B cell (primary cell): Measurements from ENCODE around the gene MIDN. TPM values are rescaled to one million over a fixed set of nuclear protein-coding genes. Genes with fewer than 3 reads are reported as not detected.

ENCODE experiments used
- ATAC-seq: fragments of 200-7000 bp; cut with Tn5 transposase; one replicate; pipeline ENCODE4 v1.10.0; 2021; ENCODE audit warnings: low read depth, mild to moderate bottlenecking, moderate number of reproducible peaks, moderate library complexity
- CTCF ChIA-PET: fragments of 350-600 bp; sonication (Branson Sonifier 250); formaldehyde crosslinking; loops from one replicate; lab custom pipeline; 2021; ENCODE audit warnings: antibody characterized with exemption, inconsistent platforms; lab: Charles Lee
- POLR2A ChIA-PET: fragments of 350-600 bp; sonication (Branson Sonifier 250); formaldehyde crosslinking; loops from one replicate; lab custom pipeline; 2021; ENCODE audit warnings: antibody characterized with exemption; lab: Charles Lee
- DNase-seq: peaks from one replicate; pipeline ENCODE4 v3.0.0; 2013
- H2AFZ ChIP-seq: 2 replicates; pipeline ENCODE4 v1.6.1; 2012; ENCODE audit warnings: mild to moderate bottlenecking, low read depth, low read length; ENCODE audit not compliant: insufficient read depth, poor library complexity, severe bottlenecking
- H3K27ac ChIP-seq, 2 donors: 1 replicate in 1 of 2; 2 replicates in 1 of 2; pipeline ENCODE4 v1.5.1; 2012 to 2013; ENCODE audit warnings: low read length in 2 of 2, mild to moderate bottlenecking in 2 of 2, moderate library complexity in 1 of 2
- H3K27me3 ChIP-seq, 4 experiments: fragments of 200-600 bp in 1 of 4; sonication (generic) in 1 of 4; replicated peaks in 1 of 4; 1 replicate in 2 of 4; 2 replicates in 2 of 4; pipeline versions ENCODE4 v1.6.1 to v1.7.0; 2013 to 2016; ENCODE audit warnings: low read length in 3 of 4, mild to moderate bottlenecking in 2 of 4, mixed read lengths in 1 of 4, moderate library complexity in 1 of 4; ENCODE audit not compliant: insufficient read depth in 4 of 4, control insufficient read depth in 3 of 4; ENCODE audit errors: control extremely low read depth in 1 of 4
- H3K36me3 ChIP-seq, 2 experiments: replicated peaks in 1 of 2; 1 replicate in 1 of 2; 2 replicates in 1 of 2; pipeline versions ENCODE4 v1.6.1 to v1.7.1; 2013; ENCODE audit warnings: low read length in 1 of 2; ENCODE audit not compliant: insufficient read depth in 2 of 2, control insufficient read depth in 1 of 2; ENCODE audit errors: control extremely low read depth in 1 of 2, extremely low read depth in 1 of 2
- H3K4me1 ChIP-seq, 2 donors: fragments of 200-600 bp in 1 of 2; sonication (generic) in 1 of 2; 1 replicate in 1 of 2; 2 replicates in 1 of 2; pipeline versions ENCODE4 v1.5.1 to v1.6.1; 2013 to 2017; ENCODE audit warnings: low read length in 2 of 2; ENCODE audit not compliant: control insufficient read depth in 2 of 2, insufficient read depth in 2 of 2
- H3K4me2 ChIP-seq: replicated peaks from 2 replicates; pipeline ENCODE3; 2012; ENCODE audit warnings: mild to moderate bottlenecking, low read depth, low read length; ENCODE audit not compliant: poor library complexity, severe bottlenecking
- H3K4me3 ChIP-seq, 5 experiments: fragments of 200-600 bp in 1 of 5; sonication (generic) in 1 of 5; 1 replicate in 3 of 5; 2 replicates in 2 of 5; pipeline versions ENCODE4 v1.5.1 to v1.7.0; 2011 to 2016; ENCODE audit warnings: low read length in 4 of 5, mild to moderate bottlenecking in 4 of 5, low read depth in 2 of 5, control low read depth in 1 of 5, moderate library complexity in 1 of 5; ENCODE audit not compliant: insufficient read depth in 1 of 5; ENCODE audit errors: control extremely low read depth in 1 of 5, extremely low read depth in 1 of 5
- H3K79me2 ChIP-seq: fragments of 200-600 bp; sonication (generic); one replicate; pipeline ENCODE4 v1.6.0; 2016; ENCODE audit warnings: low read length; ENCODE audit not compliant: control insufficient read depth, insufficient read depth
- H3K9ac ChIP-seq: fragments of 200-600 bp; sonication (generic); 2 replicates; pipeline ENCODE4 v1.6.1; 2017; ENCODE audit warnings: mild to moderate bottlenecking, low read length, moderate library complexity
- H3K9me3 ChIP-seq, 3 donors: one replicate each; pipeline versions ENCODE4 v1.6.1 to v1.7.1; 2013; ENCODE audit warnings: low read length in 2 of 3; ENCODE audit not compliant: control insufficient read depth in 2 of 3, insufficient read depth in 1 of 3; ENCODE audit errors: control extremely low read depth in 1 of 3
- H4K20me1 ChIP-seq: 2 replicates; pipeline ENCODE4 v1.6.0; 2012; ENCODE audit warnings: mild to moderate bottlenecking, low read length; ENCODE audit not compliant: insufficient read depth, control insufficient read depth, poor library complexity, severe bottlenecking
- H3K27ac Mint-ChIP-seq: one replicate; pipeline ENCODE4 v1.8.0; 2021; ENCODE audit warnings: mixed read lengths
- H3K27me3 Mint-ChIP-seq: one replicate; pipeline ENCODE4 v1.8.0; 2021; ENCODE audit warnings: mixed read lengths
- H3K4me1 Mint-ChIP-seq: one replicate; pipeline ENCODE4 v1.8.0; 2021; ENCODE audit warnings: mixed read lengths
- H3K4me3 Mint-ChIP-seq: one replicate; pipeline ENCODE4 v1.8.0; 2021; ENCODE audit warnings: mixed read lengths
- H3K9me3 Mint-ChIP-seq: one replicate; pipeline ENCODE4 v1.8.0; 2022; ENCODE audit warnings: mixed read lengths; ENCODE audit not compliant: insufficient read depth
- CTCF ChIP-seq: fragments of 200-600 bp; IDR thresholded peaks from one replicate; pipeline ENCODE4 v1.8.0; 2022; ENCODE audit warnings: antibody characterized with exemption, mild to moderate bottlenecking
- EZH2 ChIP-seq: IDR thresholded peaks from 2 replicates; pipeline ENCODE4 v1.6.1; 2012; ENCODE audit warnings: borderline replicate concordance, low read depth, mild to moderate bottlenecking, moderate library complexity, low read length; ENCODE audit not compliant: insufficient read depth, poor library complexity, severe bottlenecking
- WGBS: methylation state at CpG from one replicate; pipeline ENCODE4 v1.1.5; 2013; ENCODE audit warnings: missing lambda C conversion rate; ENCODE audit not compliant: insufficient coverage; 5-methylcytosine and 5-hydroxymethylcytosine counted together
- intact Hi-C: fragments of 100-400 bp; cut with micrococcal nuclease; formaldehyde crosslinking; loops from one replicate; pipeline ENCODE4 v1.10.0; 2022
- polyA plus RNA-seq: library from polyadenylated mRNA; depleted of rRNA; stranded (reverse); fragments of >200 nt; gene quantifications from 2 replicates; pipeline ENCODE4 v1.2.3, GENCODE V29; 2012
- total RNA-seq, 2 donors: library from RNA; stranded (reverse); fragments of 120-200 nt in 1 of 2; gene quantifications; 1 replicate in 1 of 2; 2 replicates in 1 of 2; pipeline versions ENCODE4 v1.2.3 to v1.2.4, GENCODE V29; 2013 to 2022

Gene MIDN
- total and polyA plus RNA-seq, 2 donors (not counting 1 experiment from before 2014, with no cell fraction given) = 98.5 to 156 TPM

DNA sequence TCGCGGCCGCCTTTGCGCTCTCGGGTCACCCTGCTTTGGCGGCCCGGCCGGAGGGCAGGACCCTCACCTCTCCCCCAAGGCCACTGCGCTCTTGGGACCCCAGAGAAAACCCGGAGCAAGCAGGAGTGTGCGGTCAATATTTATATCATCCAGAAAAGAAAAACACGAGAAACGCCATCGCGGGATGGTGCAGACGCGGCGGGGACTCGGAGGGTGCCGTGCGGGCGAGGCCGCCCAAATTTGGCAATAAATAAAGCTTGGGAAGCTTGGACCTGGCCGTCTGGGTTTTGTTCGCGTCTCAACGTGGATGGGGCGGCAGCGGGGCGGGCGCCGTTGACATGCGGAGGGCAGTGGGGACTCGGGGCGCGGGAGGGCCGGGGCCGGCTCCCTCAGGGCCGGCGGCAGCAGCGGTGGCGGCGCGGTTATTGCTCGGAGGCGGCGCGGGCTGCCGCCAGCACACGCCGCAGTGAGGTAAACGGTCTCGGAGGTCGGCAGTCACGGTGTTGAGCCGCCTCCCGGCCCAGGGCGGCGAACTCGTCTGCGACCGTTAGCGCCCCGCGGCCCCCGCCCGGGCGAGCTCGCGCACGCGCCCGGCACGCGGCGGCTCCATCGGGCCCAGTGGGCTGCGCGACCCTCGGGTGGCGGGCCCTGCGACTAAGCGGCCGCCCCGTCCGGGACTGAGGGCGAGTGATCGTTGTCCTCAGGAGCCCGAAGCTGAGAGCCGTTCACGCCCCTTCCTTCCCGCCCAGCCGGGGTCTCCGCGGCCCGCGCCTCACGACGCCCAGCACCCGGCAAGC lies 20.0 kb upstream of the MIDN start:
- POLR2A ChIA-PET = no interaction called here
- TF ChIP-seq EZH2 = no peak
- TF ChIP-seq CTCF = no peak
- WGBS = 97% methylated on average over 92 of the region's 100 CpGs
- no peak overlapping the region for H3K9ac ChIP-seq
- no peak overlapping the region for H2AFZ ChIP-seq
- no peaks in the 10 kb centered on the region for H3K9me3 Mint-ChIP-seq
- H3K27ac ChIP-seq = no peak overlapping the region
- H3K4me1 Mint-ChIP-seq = no peaks in the 10 kb centered on the region
- intact Hi-C loops = no loop called here
- no peak for ATAC-seq
- no peaks in the 10 kb centered on the region for H3K9me3 ChIP-seq
- no peak for DNase-seq
- CTCF ChIA-PET = no interaction called here
- H3K79me2 ChIP-seq = no peaks in the 10 kb centered on the region
- no peak overlapping the region for H3K4me3 Mint-ChIP-seq
- no peaks in the 10 kb centered on the region for H3K4me1 ChIP-seq
- no peaks in the 10 kb centered on the region for H3K27me3 ChIP-seq
- H3K27ac Mint-ChIP-seq = no peak overlapping the region
- no peak overlapping the region for H3K4me2 ChIP-seq
- peaks cover 10% of the 10 kb centered on the region for H4K20me1 ChIP-seq
- H3K4me3 ChIP-seq = no peak overlapping the region
- H3K36me3 ChIP-seq = peaks cover 0 to 18% of the 10 kb centered on the region in 2 experiments
- H3K27me3 Mint-ChIP-seq = no peaks in the 10 kb centered on the region
